Measurements from ENCODE around the gene TPPP2.
A peak's percentile ranks its signal among the peaks of the same experiment; 100 is the strongest.
"Not testable (repeated sequence)": the region's sequence is repeated elsewhere in the genome, so short reads cannot be mapped to it uniquely, and the experiment has no call there.

The TPPP2 gene

DNA sequence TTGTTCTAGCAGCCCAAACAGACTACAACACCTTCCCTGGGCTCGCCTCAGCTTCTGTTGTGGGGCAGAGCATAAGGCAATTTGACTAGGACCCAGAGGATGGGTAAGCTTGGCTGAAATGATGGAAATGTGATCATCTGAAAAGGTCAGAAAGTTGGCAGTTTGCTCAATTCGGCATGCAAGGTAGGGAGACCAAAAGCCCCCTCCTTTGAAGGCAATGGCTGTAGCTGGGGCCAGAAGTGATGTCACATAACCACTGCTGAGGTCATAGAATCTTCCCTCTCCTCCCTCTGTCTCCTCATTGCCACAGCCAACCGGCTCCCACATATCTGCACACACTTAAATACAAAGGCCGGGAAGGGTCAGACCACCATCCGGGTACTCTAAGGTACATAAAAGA lies at the start of gene TPPP2:
TPPP2 (plus strand) TSS at position 301 of the 400 bp plus-strand sequence. CDS start 365 bp downstream, outside the sequence.
- Mint-ChIP-seq H3K36me3 (no peaks in the 10 kb centered on the region), H3K9me3 (no peaks in the 10 kb centered on the region), H3K4me3 (no peak within 1 kb of the TSS), H3K4me1 (no peaks in the 10 kb centered on the region), H3K27me3 (no peaks in the 10 kb centered on the region), H3K27ac (no peak within 1 kb of the TSS)

DNA sequence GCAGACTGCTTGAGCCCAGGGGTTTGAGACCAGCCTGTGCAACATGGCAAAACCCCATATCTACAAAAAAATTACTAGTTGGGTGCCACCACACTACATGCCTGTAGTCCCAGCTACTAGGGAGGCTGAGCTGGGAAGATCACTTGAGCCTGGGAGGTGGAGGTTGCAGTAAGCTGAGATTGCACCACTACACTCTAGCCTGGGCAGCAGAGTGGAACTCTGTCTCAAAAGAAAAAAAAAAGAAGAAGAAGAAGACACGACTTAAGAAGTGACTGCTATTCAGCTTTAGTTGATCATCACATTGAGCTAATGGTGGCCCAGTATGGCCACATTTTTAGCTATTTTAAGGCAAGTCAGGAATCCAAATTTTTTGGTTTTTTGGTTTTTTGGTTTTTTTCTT lies 49.1 kb upstream of the TPPP2 start:
- H3K27me3 Mint-ChIP-seq: peaks cover 7% of the 10 kb centered on the region
- no peaks in the 10 kb centered on the region for H3K36me3 Mint-ChIP-seq
- no peak overlapping the region for H3K27ac Mint-ChIP-seq
- no peaks in the 10 kb centered on the region for H3K9me3 Mint-ChIP-seq
- no peak overlapping the region for H3K4me3 Mint-ChIP-seq
- no peaks in the 10 kb centered on the region for H3K4me1 Mint-ChIP-seq

DNA sequence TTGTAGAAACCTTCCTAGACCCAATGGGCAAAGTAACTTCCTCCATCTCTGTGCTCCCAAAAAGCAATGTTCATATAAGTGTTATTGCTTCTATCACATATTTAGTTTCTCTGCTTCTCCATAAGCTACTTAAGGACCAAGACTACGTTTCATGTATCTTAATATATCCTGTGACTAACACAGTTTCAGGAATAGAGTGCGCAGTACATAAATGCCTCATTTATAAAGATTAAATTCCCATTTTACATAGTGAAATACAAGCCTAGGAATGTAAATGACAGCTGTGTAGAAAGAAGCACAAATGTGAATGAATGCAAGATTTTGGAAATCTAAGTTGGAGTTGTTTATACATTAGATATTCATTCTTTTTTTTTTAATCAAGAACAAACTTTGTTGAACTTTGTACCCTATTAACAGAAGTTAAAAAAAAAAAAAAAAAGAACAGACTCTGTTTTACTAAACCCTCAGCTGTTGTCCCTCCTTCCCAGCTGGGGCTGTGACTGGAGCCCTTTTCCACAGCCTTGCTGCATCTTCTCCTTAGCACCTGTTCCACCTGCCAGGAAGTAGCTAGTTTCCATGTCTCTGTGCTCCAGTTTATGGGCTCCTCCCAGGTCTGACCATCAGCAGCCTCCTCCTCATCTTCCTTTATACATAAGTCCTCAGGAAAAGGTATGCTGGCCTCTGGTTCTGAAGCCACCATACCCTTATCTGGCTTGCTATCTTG lies 47.2 kb upstream of the TPPP2 start:
- Mint-ChIP-seq H3K36me3 (no peaks in the 10 kb centered on the region), H3K4me1 (no peaks in the 10 kb centered on the region), H3K9me3 (no peaks in the 10 kb centered on the region), H3K27ac (no peak overlapping the region), H3K4me3 (no peak overlapping the region), H3K27me3 (peaks cover 7% of the 10 kb centered on the region)

DNA sequence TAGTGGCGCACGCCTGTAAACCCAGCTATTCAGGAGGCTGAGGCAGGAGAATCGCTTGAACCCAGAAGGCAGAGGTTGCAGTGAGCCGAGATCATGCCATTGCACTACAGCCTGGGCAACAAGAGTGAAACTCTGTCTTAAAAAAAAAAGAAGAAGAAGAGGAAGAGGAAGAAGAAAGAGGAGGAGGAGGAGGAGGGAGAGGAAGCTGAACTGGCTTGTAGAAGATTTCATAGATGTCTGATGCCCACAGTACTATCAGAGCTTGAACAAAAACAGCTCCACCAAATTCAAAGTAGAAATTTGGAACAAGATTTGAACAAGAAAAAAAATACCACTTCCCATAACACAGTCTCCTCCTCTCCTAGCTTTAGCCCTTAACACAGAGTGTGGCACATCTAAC lies 44.4 kb upstream of the TPPP2 start:
- H3K27ac Mint-ChIP-seq, H3K9me3 Mint-ChIP-seq: not testable (repeated sequence)

DNA sequence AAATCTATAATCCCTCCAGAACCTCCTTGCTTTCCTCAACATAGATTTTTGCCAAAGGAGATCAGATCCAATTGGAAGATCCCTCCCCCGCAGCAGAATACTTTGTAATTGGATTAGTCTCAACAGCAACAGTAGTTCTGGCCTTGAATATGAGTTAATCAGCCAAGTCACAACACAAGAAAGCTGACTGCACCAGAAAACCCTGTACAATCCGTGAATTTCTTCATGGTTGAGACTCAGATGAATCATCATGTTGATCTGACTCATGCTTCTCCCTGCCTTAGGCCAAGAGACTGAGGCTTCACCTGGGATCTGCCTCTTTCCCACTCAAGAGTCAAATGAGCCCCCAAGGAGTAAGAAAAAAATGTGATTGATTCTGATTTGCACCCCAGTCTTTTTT lies 43.2 kb upstream of the TPPP2 start:
- Mint-ChIP-seq H3K27ac (no peak overlapping the region), H3K36me3 (peaks cover 3% of the 10 kb centered on the region), H3K4me1 (peaks cover 23% of the 10 kb centered on the region), H3K27me3 (peaks cover 3% of the 10 kb centered on the region), H3K9me3 (no peaks in the 10 kb centered on the region), H3K4me3 (no peak overlapping the region)

More for the DNA sequence above, 44.4 kb upstream of the TPPP2 start:
- not testable (repeated sequence) for H3K27me3 Mint-ChIP-seq, H3K4me3 Mint-ChIP-seq, H3K36me3 Mint-ChIP-seq
- H3K4me1 Mint-ChIP-seq: peaks cover 13% of the 10 kb centered on the region

DNA sequence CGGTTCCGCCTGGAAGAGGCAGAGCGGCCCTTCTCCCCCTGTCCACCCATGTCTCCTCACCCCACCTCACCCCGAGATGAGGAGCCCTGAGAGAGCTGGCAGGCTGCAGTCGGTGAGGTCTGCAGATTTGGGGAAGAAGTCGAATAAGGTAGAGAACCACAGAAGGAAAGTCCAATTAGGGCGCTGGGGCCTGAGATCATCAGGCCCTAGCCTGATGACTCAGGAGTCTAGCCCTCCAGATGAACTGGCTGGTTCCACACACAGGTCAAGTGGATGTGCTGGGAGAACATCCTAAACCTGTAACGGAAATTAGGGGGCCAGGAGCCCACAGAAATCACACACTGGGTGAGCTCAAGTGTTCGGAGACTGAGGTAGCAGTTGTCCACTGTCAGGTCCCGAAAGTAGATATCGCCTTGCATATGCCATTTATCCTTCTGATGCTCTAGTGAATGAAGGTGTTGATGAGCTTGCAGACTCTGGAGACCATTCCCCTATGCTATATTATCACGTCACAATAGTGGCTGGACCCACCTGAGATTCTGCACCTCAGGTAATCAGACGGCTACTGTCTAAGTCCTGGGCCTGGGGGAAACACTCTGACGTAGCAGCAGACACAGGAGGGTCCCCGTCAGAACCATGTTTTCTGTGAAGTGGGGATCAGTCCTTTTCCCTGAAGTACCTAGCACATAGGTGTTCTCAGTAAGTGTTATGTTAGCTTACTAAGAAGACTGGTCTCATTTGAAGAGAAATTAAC lies 41.1 kb upstream of the TPPP2 start:
- H3K27me3 Mint-ChIP-seq: peaks cover 2% of the 10 kb centered on the region
- H3K9me3 Mint-ChIP-seq: no peaks in the 10 kb centered on the region
- peaks cover 8% of the 10 kb centered on the region for H3K36me3 Mint-ChIP-seq
- H3K27ac Mint-ChIP-seq: peak overlapping the region; percentile 41
- peaks cover 29% of the 10 kb centered on the region for H3K4me1 Mint-ChIP-seq
- H3K4me3 Mint-ChIP-seq: peak overlapping the region; percentile 71

DNA sequence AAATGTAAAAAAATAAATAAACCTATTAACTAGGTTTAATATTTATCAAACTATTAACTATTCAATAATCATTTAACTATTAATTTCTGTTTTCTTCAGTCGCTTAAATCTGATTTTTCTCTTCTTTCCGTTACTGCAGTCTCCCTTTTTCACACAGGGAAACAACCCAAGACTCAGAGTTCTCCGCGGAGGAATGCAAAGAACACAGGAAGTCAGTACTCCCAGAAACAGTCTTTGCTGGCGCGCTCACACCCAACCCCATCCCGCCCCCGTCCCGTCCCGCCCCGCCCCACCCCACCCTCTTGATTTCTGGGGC lies 40.6 kb upstream of the TPPP2 start:
- Mint-ChIP-seq H3K27me3 (peaks cover 2% of the 10 kb centered on the region), H3K4me3 (peak overlapping the region; percentile 95), H3K4me1 (peaks cover 30% of the 10 kb centered on the region), H3K9me3 (no peaks in the 10 kb centered on the region), H3K27ac (peak overlapping the region; percentile 90), H3K36me3 (peaks cover 8% of the 10 kb centered on the region)

DNA sequence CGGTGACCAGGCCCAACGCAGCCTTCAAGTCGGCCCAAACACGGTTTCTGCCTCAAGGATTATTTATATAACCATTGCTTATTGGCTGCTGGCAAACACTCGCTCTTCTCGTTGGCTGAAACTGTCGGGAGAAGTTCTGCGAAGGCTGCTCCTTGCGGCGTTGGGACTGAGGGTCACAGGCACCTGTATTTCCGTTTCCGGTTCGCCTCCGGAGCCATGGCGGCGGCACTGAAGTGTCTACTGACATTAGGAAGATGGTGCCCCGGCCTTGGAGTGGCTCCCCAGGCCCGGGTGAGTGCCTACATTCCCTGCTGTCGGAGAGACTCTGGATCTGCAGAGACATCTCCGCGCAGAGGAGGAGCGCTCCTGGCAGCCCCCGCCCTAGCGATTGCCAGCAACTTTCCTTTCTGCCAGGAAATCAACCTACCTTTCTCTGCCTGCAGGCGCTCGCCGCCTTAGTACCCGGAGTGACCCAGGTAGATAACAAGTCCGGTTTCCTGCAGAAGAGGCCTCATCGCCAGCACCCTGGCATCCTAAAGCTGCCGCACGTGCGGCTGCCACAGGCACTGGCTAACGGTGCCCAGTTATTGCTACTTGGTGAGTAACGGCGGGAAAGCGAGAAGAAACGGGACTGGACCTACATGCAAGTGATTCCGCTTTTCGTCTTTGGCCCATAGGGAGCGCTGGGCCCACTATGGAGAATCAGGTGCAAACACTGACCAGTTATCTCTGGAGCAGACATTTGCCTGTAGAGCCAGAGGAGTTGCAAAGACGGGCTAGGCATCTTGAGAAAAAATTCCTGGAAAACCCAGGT lies 40.0 kb upstream of the TPPP2 start, which contains the start of gene METTL17:
METTL17 (plus strand) TSS at position 194 of the 814 bp plus-strand sequence; CDS start at position 217, 23 bp downstream.
- peaks cover 12% of the 10 kb centered on the region for H3K36me3 Mint-ChIP-seq
- peak within 1 kb of the TSS; percentile 95 for H3K4me3 Mint-ChIP-seq
- peaks cover 1% of the 10 kb centered on the region for H3K27me3 Mint-ChIP-seq
- peak within 1 kb of the TSS; percentile 90 for H3K27ac Mint-ChIP-seq
- H3K4me1 Mint-ChIP-seq: peaks cover 31% of the 10 kb centered on the region
- H3K9me3 Mint-ChIP-seq: no peaks in the 10 kb centered on the region

DNA sequence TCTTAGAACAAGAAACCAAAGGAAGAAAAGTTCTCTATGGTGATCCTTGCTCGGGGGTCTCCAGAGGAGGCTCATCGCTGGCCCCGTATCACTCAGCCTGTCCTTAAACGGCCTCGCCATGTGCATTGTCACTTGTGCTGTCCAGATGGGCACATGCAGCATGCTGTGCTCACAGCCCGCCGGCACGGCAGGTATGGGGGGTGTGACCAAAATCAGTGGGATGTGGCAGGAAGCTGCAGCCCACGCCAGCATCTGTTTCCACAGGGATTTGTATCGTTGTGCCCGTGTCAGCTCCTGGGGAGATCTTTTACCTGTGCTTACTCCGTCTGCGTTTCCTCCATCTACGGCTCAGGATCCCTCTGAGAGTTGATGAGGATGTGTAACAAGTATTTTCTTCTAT lies 33.5 kb upstream of the TPPP2 start:
- peaks cover 20% of the 10 kb centered on the region for H3K36me3 Mint-ChIP-seq
- no peaks in the 10 kb centered on the region for H3K27me3 Mint-ChIP-seq
- peaks cover 43% of the 10 kb centered on the region for H3K4me1 Mint-ChIP-seq
- no peaks in the 10 kb centered on the region for H3K9me3 Mint-ChIP-seq
- H3K27ac Mint-ChIP-seq: no peak overlapping the region
- no peak overlapping the region for H3K4me3 Mint-ChIP-seq

DNA sequence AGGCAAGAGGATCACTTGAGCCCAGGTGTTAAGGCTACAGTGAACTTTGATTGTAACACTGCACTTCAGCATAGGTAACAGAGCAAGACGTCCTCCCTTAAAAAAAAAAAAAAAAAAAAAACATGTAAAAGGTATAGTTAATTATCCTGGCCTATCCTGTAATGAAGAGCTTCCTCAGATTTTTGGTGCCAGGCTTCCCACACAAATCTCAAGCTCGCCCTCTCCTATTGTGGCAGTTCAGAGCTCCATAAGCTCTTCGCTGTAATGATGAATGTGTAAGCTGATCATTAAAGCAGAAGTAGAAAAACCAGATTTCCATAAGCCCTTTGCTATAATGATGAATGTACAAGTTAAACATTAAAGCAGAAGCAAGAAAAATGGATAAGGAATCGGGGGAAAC lies 32.9 kb upstream of the TPPP2 start:
- no peaks in the 10 kb centered on the region for H3K9me3 Mint-ChIP-seq
- H3K4me1 Mint-ChIP-seq: peaks cover 37% of the 10 kb centered on the region

DNA sequence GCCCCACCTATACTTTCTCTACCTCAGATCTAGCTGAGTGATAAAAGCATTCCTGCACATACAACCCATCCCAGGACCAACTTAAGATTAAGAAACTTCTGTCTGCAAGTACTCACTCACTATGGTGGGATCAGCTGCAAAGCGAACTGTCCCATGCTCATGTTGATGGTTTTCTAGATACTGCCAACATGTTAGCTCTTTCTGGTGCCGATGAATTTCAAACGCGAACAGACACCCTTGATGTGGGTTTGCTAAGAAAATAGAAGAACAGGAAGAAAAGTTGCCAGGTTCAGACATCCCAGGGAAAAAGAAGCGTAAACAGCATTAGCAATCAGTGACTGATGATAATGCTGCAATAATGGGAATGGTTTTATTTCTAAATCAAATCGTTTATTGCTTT lies 32.5 kb upstream of the TPPP2 start:
- Mint-ChIP-seq H3K9me3 (no peaks in the 10 kb centered on the region), H3K4me3 (no peak overlapping the region), H3K27me3 (no peaks in the 10 kb centered on the region), H3K4me1 (peaks cover 36% of the 10 kb centered on the region), H3K36me3 (peaks cover 16% of the 10 kb centered on the region), H3K27ac (peak overlapping the region; percentile 73)

More for the DNA sequence above, 32.9 kb upstream of the TPPP2 start:
- H3K36me3 Mint-ChIP-seq: peaks cover 16% of the 10 kb centered on the region
- no peak overlapping the region for H3K4me3 Mint-ChIP-seq
- peak overlapping the region; percentile 10 for H3K27ac Mint-ChIP-seq
- no peaks in the 10 kb centered on the region for H3K27me3 Mint-ChIP-seq

DNA sequence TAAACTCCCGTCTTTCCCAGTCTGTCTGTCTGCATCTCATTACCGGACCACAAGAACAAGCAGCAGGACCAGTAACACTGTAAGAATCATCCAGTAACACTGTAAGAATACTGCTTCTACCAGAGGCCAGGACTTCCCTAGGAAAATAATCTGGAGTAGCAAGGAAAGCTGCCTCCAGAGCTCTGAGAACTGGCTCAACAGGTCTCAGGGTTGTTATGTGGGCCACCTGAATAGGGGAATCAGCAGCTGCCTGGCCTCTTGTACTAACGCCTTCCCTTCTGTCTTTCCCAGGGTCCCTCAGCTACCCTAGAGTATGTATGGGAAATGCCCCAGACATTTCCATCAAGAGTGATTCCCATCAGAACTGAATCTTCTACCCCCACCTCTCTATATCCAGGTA lies 31.9 kb upstream of the TPPP2 start:
- Mint-ChIP-seq H3K4me3 (no peak overlapping the region), H3K4me1 (peaks cover 36% of the 10 kb centered on the region), H3K9me3 (no peaks in the 10 kb centered on the region), H3K27me3 (no peaks in the 10 kb centered on the region), H3K27ac (no peak overlapping the region), H3K36me3 (peaks cover 16% of the 10 kb centered on the region)

DNA sequence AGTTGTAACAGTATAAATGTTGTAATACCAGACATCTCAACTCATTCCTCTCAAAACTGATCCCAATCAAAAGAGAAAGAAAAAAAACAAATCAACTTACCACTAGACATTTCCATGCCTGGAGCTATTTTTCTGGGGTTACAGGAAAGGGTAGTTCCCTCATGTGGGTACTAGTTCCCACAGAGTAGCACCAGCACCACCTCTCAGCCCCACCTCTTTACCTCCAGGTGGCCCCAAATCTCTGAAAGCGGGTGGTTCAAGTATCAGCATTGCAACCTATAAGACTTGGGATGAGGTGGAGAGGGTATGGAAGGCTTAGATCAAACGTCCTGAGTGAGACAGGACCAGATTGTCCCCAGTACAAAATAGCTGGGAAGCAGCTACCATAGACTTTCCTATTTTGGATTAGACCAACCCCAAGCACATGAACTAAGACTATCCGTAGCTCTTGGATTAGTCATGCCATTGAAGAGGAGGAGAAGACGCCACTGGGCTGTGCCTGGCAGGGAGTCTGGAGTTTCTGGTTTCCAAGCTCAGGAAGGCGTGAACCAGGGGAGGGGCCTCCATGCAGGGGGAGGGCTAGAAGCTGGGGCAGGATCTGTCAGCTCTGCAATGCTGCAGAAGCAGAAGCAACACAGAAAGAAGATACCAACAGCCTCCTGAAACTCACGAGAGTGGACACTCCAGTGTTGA lies 31.2 kb upstream of the TPPP2 start, which contains the start of gene SLC39A2:
SLC39A2 (plus strand) TSS at position 620 of the 693 bp plus-strand sequence. CDS start 154 bp downstream, outside the sequence.
- H3K4me1 Mint-ChIP-seq: peaks cover 34% of the 10 kb centered on the region

DNA sequence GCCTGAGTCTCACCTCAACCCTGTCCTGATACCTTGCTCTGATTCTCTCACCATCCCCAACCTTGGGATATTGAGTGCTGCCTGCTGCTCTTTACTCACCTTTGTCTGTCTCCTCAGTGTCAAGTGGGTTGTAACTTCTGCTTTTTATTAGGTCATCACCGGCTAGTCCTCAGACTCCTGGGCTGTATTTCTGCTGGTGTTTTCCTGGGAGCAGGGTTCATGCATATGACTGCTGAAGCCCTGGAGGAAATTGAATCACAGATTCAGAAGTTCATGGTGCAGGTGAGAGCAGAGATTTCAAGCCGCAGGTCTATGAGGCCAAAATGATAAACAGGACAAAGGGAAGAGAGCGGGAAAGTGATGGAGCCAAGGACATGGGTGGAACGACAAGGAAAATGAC lies 30.4 kb upstream of the TPPP2 start:
- H3K27ac Mint-ChIP-seq: no peak overlapping the region
- peaks cover 14% of the 10 kb centered on the region for H3K36me3 Mint-ChIP-seq
- H3K4me3 Mint-ChIP-seq: no peak overlapping the region
- H3K9me3 Mint-ChIP-seq: no peaks in the 10 kb centered on the region
- no peaks in the 10 kb centered on the region for H3K27me3 Mint-ChIP-seq
- H3K4me1 Mint-ChIP-seq: peaks cover 33% of the 10 kb centered on the region

More for the DNA sequence above, 31.2 kb upstream of the TPPP2 start, which contains the start of gene SLC39A2:
- Mint-ChIP-seq H3K27me3 (no peaks in the 10 kb centered on the region), H3K27ac (no peak within 1 kb of the TSS), H3K4me3 (no peak within 1 kb of the TSS), H3K36me3 (peaks cover 15% of the 10 kb centered on the region), H3K9me3 (no peaks in the 10 kb centered on the region)

DNA sequence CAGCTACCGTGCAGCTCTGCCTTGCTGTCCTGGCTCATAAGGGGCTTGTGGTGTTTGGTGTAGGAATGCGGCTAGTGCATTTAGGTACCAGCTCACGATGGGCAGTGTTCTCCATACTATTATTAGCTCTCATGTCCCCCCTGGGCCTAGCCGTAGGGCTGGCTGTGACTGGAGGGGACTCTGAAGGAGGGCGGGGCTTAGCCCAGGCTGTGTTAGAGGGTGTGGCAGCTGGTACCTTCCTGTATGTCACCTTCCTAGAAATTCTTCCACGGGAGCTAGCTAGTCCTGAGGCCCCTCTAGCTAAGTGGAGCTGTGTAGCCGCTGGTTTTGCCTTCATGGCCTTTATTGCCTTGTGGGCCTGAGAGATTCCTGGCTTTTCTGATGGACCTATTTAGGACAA lies 28.8 kb upstream of the TPPP2 start:
- no peaks in the 10 kb centered on the region for H3K9me3 Mint-ChIP-seq
- peaks cover 22% of the 10 kb centered on the region for H3K4me1 Mint-ChIP-seq
- H3K36me3 Mint-ChIP-seq: peaks cover 2% of the 10 kb centered on the region
- no peak overlapping the region for H3K27ac Mint-ChIP-seq
- no peaks in the 10 kb centered on the region for H3K27me3 Mint-ChIP-seq
- H3K4me3 Mint-ChIP-seq: no peak overlapping the region
